Right kidney (tissue), 9 donors: Measurements from ENCODE around the gene IFNA17.
"Not testable (repeated sequence)": the region's sequence is repeated elsewhere in the genome, so short reads cannot be mapped to it uniquely, and the experiment has no call there.

ENCODE experiments used
- DNase-seq: peaks from one replicate; pipeline ENCODE4 v3.0.0-alpha.2; 2016
- long read RNA-seq, 8 donors: transcript quantifications; one replicate each; lab custom pipeline, GENCODE V29; 2026

IFNA17 gene
- long read RNA-seq, donor 1, result 0 reads
- long read RNA-seq, donor 2, result 0 reads
- long read RNA-seq, donor 3, result 0 reads
- long read RNA-seq, donor 4, result 0 reads
- long read RNA-seq, donor 5, result 0 reads
- long read RNA-seq, donor 6, result 0 reads
- long read RNA-seq, donor 7, result 0 reads
- long read RNA-seq, donor 8, result 0 reads

- no peak for DNase-seq
Measured at GRCh38 chr9:21228122-21228521, at the start of gene IFNA17. Gene IFNA17, minus strand, starts transcription at chr9:21228222. Its CDS starts 49 bp downstream, at chr9:21228173.

GRCh38 chr9:21268347-21268657 is 40.3 kb upstream of the IFNA17 start:
- no peak for DNase-seq

GRCh38 chr9:21267485-21268346 is 39.7 kb upstream of the IFNA17 start:
- no peak for DNase-seq

- no peak for DNase-seq
Measured at GRCh38 chr9:21266733-21267484, 38.9 kb upstream of the IFNA17 start.

- no peak for DNase-seq
Measured at GRCh38 chr9:21265421-21266189, 37.6 kb upstream of the IFNA17 start.

- DNase-seq, result no peak
Measured at GRCh38 chr9:21255538-21256212, 27.7 kb upstream of the IFNA17 start.

- DNase-seq, result no peak
Measured at GRCh38 chr9:21252721-21253547, 24.9 kb upstream of the IFNA17 start.

- no peak for DNase-seq
Measured at GRCh38 chr9:21251638-21252037, 23.6 kb upstream of the IFNA17 start.

- no peak for DNase-seq
Measured at GRCh38 chr9:21251190-21251589, 23.2 kb upstream of the IFNA17 start.

GRCh38 chr9:21244836-21245235 is 16.8 kb upstream of the IFNA17 start:
- DNase-seq, result no peak

- DNase-seq, result no peak
Measured at GRCh38 chr9:21239911-21240310, 11.9 kb upstream of the IFNA17 start, which contains the start of gene IFNA14. Gene IFNA14, minus strand, starts transcription at chr9:21240005. Its CDS starts 70 bp downstream, at chr9:21239935.

GRCh38 chr9:21236360-21236714 is 8.3 kb upstream of the IFNA17 start:
- DNase-seq, result not testable (repeated sequence)

GRCh38 chr9:21235468-21236359 is 7.7 kb upstream of the IFNA17 start:
- DNase-seq, result not testable (repeated sequence)

- no peak for DNase-seq
Measured at GRCh38 chr9:21234153-21234687, 6.2 kb upstream of the IFNA17 start.

- DNase-seq, result no peak
Measured at GRCh38 chr9:21233258-21233657, 5.2 kb upstream of the IFNA17 start.

GRCh38 chr9:21217211-21217610 is 10.8 kb downstream of the IFNA17 start, which contains the start of gene IFNA16:
Gene IFNA16, minus strand, starts transcription at chr9:21217311. Its CDS starts 6 bp downstream, at chr9:21217305.
- DNase-seq, result not testable (repeated sequence)

GRCh38 chr9:21213411-21214326 is 14.4 kb downstream of the IFNA17 start:
- not testable (repeated sequence) for DNase-seq

- DNase-seq, result not testable (repeated sequence)
Measured at GRCh38 chr9:21212160-21212559, 15.9 kb downstream of the IFNA17 start.
